MM.1S (cell line): ENCODE data around the gene CDX1.

Experiments
- CTCF ChIP-seq: fragments of 300-600 bp; sonication (generic); IDR thresholded peaks from 2 replicates; pipeline ENCODE4 v1.5.1; 2016; ENCODE audit warnings: antibody characterized with exemption, low read length, mixed read lengths
- EZH2 ChIP-seq: fragments of 300-600 bp; sonication (generic); optimal IDR thresholded peaks from 2 replicates; pipeline ENCODE3; 2017; ENCODE audit warnings: low read depth, mild to moderate bottlenecking, antibody characterized with exemption, low read length, mixed read lengths

- no peak for TF ChIP-seq EZH2
- TF ChIP-seq CTCF = no peak
Measured at GRCh38 chr5:150184006-150184405, 17.4 kb downstream of the CDX1 start.
